HEK293 (cell line): Measurements from ENCODE around the gene FRMPD4.

Source experiments
- CTCF ChIA-PET: fragments of 350-600 bp; formaldehyde crosslinking; extraction: SDS; loops from one replicate; lab custom pipeline; 2021; ENCODE audit warnings: antibody characterized with exemption; lab: Yijun Ruan, JAX
- POLR2A ChIA-PET: fragments of 300-600 bp; formaldehyde crosslinking; extraction: SDS; loops from one replicate; lab custom pipeline; 2020; ENCODE audit warnings: antibody characterized with exemption, inconsistent platforms; lab: Yijun Ruan, JAX
- H3K27ac ChIP-seq: fragments of 200-500 bp; sonication (Bioruptor generic); 2 replicates; pipeline ENCODE4 v1.5.1; 2014; ENCODE audit warnings: low read depth, low read length, control low read depth, inconsistent platforms; ENCODE audit errors: extremely low read depth
- H3K36me3 ChIP-seq, 2 experiments: fragments of 200-500 bp in 1 of 2; sonication (Bioruptor generic) in 1 of 2; 1 replicate in 1 of 2; 2 replicates in 1 of 2; pipeline ENCODE4 v1.5.1; 2014 to 2017; ENCODE audit warnings: inconsistent platforms in 2 of 2, low read length in 2 of 2; ENCODE audit not compliant: control insufficient read depth in 2 of 2, insufficient read depth in 1 of 2
- H3K4me1 ChIP-seq: fragments of 200-500 bp; sonication (Bioruptor generic); 2 replicates; pipeline ENCODE4 v1.5.1; 2014; ENCODE audit warnings: mild to moderate bottlenecking, low read length, inconsistent platforms; ENCODE audit not compliant: control insufficient read depth, insufficient read depth
- H3K4me3 ChIP-seq: 2 replicates; pipeline ENCODE4 v1.5.1; 2011; ENCODE audit warnings: low read depth, mild to moderate bottlenecking, control low read depth, low read length, moderate library complexity
- H3K9me3 ChIP-seq: fragments of 200-500 bp; sonication (Bioruptor generic); 2 replicates; pipeline ENCODE4 v1.5.1; 2014; ENCODE audit warnings: low read depth, low read length, inconsistent platforms; ENCODE audit not compliant: control insufficient read depth, insufficient read depth
- GLI4 ChIP-seq: fragments of 450-650 bp; formaldehyde crosslinking; IDR thresholded peaks from 2 replicates; pipeline ENCODE4 v1.5.1; 2016; ENCODE audit warnings: missing biosample characterization, missing genetic modification characterization
- SALL2 ChIP-seq: fragments of 450-650 bp; formaldehyde crosslinking; IDR thresholded peaks from 2 replicates; pipeline ENCODE4 v1.5.0; 2017; ENCODE audit warnings: missing biosample characterization, mild to moderate bottlenecking, missing genetic modification characterization, borderline replicate concordance
- SETDB1 ChIP-seq: IDR thresholded peaks from one replicate; pipeline ENCODE4 v1.6.1; 2017; ENCODE audit warnings: mild to moderate bottlenecking, low read length, moderate library complexity, mixed read lengths; ENCODE audit not compliant: insufficient read length
- ZBTB48 ChIP-seq: fragments of 450-650 bp; formaldehyde crosslinking; IDR thresholded peaks from 2 replicates; pipeline ENCODE4 v1.5.1; 2016; ENCODE audit warnings: missing biosample characterization, missing genetic modification characterization
- ZNF140 ChIP-seq: fragments of 450-650 bp; formaldehyde crosslinking; IDR thresholded peaks from 2 replicates; pipeline ENCODE4 v1.5.1; 2016; ENCODE audit warnings: missing biosample characterization, missing genetic modification characterization
- ZNF521 ChIP-seq: fragments of 450-650 bp; formaldehyde crosslinking; IDR thresholded peaks from 2 replicates; pipeline ENCODE4 v1.5.1; 2017; ENCODE audit warnings: missing biosample characterization, mild to moderate bottlenecking, missing genetic modification characterization
- ZNF660 ChIP-seq: fragments of 450-650 bp; IDR thresholded peaks from 2 replicates; pipeline ENCODE4 v1.5.1; 2018; ENCODE audit warnings: missing biosample characterization, mild to moderate bottlenecking, missing genetic modification characterization
- ZNF670 ChIP-seq: fragments of 450-650 bp; formaldehyde crosslinking; IDR thresholded peaks from 2 replicates; pipeline ENCODE4 v1.5.1; 2016; ENCODE audit warnings: missing biosample characterization, missing genetic modification characterization, low read depth
- ZNF747 ChIP-seq: fragments of 450-650 bp; formaldehyde crosslinking; IDR thresholded peaks from 2 replicates; pipeline ENCODE4 v1.5.1; 2016; ENCODE audit warnings: missing biosample characterization, missing genetic modification characterization
- TF ChIP-seq, protein P1 (sequence below): fragments of 450-650 bp; formaldehyde crosslinking; IDR thresholded peaks from 2 replicates; pipeline ENCODE4 v1.5.1; 2016; ENCODE audit warnings: missing biosample characterization, missing genetic modification characterization
- TF ChIP-seq, protein P2 (sequence below): fragments of 450-650 bp; formaldehyde crosslinking; IDR thresholded peaks from 2 replicates; pipeline ENCODE4 v1.5.1; 2017; ENCODE audit warnings: missing biosample characterization, missing genetic modification characterization
- TF ChIP-seq, protein P3 (sequence below): fragments of 450-650 bp; formaldehyde crosslinking; IDR thresholded peaks from 2 replicates; pipeline ENCODE4 v1.5.1; 2016; ENCODE audit warnings: missing biosample characterization, missing genetic modification characterization
- TF ChIP-seq, protein P4 (sequence below): fragments of 450-650 bp; formaldehyde crosslinking; IDR thresholded peaks from 2 replicates; pipeline ENCODE4 v1.5.0; 2017; ENCODE audit warnings: missing biosample characterization, missing genetic modification characterization, borderline replicate concordance
- TF ChIP-seq, protein P5 (sequence below): fragments of 450-650 bp; formaldehyde crosslinking; IDR thresholded peaks from 2 replicates; pipeline ENCODE4 v1.5.1; 2017; ENCODE audit warnings: missing biosample characterization, missing genetic modification characterization

The FRMPD4 gene

GRCh38 chrX:12378706-12379105, 240.4 kb downstream of the FRMPD4 start:
- Histone ChIP-seq H3K36me3 (no peaks in the 10 kb centered on the region), H3K27ac (no peak overlapping the region), H3K4me3 (no peak overlapping the region), H3K4me1 (0 out of 2 replicates have a peak, but pooled peaks cover under 1% of the 10 kb centered on the region), H3K9me3 (no peaks in the 10 kb centered on the region)
- no peak for TF ChIP-seq GLI4 (tag by site-specific recombination)
- TF ChIP-seq ZNF747 (tag by site-specific recombination), result no peak
- no peak for TF ChIP-seq ZNF660 (tag by site-specific recombination)
- TF ChIP-seq ZBTB48 (tag by site-specific recombination), result no peak
- TF ChIP-seq, protein P1, sequence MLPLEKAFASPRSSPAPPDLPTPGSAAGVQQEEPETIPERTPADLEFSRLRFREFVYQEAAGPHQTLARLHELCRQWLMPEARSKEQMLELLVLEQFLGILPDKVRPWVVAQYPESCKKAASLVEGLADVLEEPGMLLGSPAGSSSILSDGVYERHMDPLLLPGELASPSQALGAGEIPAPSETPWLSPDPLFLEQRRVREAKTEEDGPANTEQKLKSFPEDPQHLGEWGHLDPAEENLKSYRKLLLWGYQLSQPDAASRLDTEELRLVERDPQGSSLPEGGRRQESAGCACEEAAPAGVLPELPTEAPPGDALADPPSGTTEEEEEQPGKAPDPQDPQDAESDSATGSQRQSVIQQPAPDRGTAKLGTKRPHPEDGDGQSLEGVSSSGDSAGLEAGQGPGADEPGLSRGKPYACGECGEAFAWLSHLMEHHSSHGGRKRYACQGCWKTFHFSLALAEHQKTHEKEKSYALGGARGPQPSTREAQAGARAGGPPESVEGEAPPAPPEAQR (tag by site-specific recombination), result no peak
- TF ChIP-seq, protein P2, sequence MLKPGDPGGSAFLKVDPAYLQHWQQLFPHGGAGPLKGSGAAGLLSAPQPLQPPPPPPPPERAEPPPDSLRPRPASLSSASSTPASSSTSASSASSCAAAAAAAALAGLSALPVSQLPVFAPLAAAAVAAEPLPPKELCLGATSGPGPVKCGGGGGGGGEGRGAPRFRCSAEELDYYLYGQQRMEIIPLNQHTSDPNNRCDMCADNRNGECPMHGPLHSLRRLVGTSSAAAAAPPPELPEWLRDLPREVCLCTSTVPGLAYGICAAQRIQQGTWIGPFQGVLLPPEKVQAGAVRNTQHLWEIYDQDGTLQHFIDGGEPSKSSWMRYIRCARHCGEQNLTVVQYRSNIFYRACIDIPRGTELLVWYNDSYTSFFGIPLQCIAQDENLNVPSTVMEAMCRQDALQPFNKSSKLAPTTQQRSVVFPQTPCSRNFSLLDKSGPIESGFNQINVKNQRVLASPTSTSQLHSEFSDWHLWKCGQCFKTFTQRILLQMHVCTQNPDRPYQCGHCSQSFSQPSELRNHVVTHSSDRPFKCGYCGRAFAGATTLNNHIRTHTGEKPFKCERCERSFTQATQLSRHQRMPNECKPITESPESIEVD (tag by site-specific recombination), result no peak
- TF ChIP-seq, protein P3, sequence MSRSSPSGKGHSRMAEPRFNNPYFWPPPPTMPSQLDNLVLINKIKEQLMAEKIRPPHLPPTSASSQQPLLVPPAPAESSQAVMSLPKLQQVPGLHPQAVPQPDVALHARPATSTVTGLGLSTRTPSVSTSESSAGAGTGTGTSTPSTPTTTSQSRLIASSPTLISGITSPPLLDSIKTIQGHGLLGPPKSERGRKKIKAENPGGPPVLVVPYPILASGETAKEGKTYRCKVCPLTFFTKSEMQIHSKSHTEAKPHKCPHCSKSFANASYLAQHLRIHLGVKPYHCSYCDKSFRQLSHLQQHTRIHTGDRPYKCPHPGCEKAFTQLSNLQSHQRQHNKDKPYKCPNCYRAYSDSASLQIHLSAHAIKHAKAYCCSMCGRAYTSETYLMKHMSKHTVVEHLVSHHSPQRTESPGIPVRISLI (tag by site-specific recombination), result no peak
- TF ChIP-seq, protein P4, sequence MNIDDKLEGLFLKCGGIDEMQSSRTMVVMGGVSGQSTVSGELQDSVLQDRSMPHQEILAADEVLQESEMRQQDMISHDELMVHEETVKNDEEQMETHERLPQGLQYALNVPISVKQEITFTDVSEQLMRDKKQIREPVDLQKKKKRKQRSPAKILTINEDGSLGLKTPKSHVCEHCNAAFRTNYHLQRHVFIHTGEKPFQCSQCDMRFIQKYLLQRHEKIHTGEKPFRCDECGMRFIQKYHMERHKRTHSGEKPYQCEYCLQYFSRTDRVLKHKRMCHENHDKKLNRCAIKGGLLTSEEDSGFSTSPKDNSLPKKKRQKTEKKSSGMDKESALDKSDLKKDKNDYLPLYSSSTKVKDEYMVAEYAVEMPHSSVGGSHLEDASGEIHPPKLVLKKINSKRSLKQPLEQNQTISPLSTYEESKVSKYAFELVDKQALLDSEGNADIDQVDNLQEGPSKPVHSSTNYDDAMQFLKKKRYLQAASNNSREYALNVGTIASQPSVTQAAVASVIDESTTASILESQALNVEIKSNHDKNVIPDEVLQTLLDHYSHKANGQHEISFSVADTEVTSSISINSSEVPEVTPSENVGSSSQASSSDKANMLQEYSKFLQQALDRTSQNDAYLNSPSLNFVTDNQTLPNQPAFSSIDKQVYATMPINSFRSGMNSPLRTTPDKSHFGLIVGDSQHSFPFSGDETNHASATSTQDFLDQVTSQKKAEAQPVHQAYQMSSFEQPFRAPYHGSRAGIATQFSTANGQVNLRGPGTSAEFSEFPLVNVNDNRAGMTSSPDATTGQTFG (tag by site-specific recombination), result no peak
- CTCF ChIA-PET, result no interaction called here
- POLR2A ChIA-PET, result no interaction called here

GRCh38 chrX:12379671-12380070, 241.4 kb downstream of the FRMPD4 start:
- H3K36me3 ChIP-seq, result no peaks in the 10 kb centered on the region
- no peaks in the 10 kb centered on the region for H3K4me1 ChIP-seq
- TF ChIP-seq SETDB1 (no peak), ZNF670 (no peak), SALL2 (tag by site-specific recombination) (no peak), ZNF140 (tag by site-specific recombination) (no peak), ZNF521 (tag by site-specific recombination) (no peak)
- TF ChIP-seq, protein P5, sequence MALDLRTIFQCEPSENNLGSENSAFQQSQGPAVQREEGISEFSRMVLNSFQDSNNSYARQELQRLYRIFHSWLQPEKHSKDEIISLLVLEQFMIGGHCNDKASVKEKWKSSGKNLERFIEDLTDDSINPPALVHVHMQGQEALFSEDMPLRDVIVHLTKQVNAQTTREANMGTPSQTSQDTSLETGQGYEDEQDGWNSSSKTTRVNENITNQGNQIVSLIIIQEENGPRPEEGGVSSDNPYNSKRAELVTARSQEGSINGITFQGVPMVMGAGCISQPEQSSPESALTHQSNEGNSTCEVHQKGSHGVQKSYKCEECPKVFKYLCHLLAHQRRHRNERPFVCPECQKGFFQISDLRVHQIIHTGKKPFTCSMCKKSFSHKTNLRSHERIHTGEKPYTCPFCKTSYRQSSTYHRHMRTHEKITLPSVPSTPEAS (tag by site-specific recombination), result no peak
- no peaks in the 10 kb centered on the region for H3K9me3 ChIP-seq
- POLR2A ChIA-PET, result no interaction called here
- no peak overlapping the region for H3K27ac ChIP-seq
- CTCF ChIA-PET, result interaction anchor here (1.2 kb wide), 1 partner anchor 322 kb away, joined by 4 read pairs; no protein-coding TSS in a partner anchor
- no peak overlapping the region for H3K4me3 ChIP-seq
